ENCODE data around the gene EPRS1.
"Not testable (repeated sequence)": the region's sequence is repeated elsewhere in the genome, so short reads cannot be mapped to it uniquely, and the experiment has no call there.

EPRS1 gene

DNA sequence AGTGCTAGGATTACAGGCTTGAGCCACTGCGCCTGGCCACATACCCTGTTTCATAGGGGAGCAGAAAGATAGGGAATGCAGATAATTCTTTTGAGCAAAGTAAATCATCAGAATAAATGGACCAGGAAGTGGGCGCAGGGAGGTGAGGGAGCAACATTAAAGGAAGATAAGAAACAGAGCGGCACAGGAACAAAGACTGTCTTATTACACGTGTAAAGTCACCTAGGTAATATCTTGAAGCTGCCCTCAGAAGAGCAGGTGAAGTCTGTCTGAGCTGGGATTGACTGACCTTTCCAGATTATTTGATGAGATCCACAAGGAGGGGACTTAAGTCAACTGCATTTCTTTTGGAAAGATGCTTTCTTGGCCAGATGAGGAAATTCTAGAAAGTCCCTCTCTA, 7.7 kb downstream of the EPRS1 start:
- no peak for DNase-seq (ENCODE audit: low spot score)

DNA sequence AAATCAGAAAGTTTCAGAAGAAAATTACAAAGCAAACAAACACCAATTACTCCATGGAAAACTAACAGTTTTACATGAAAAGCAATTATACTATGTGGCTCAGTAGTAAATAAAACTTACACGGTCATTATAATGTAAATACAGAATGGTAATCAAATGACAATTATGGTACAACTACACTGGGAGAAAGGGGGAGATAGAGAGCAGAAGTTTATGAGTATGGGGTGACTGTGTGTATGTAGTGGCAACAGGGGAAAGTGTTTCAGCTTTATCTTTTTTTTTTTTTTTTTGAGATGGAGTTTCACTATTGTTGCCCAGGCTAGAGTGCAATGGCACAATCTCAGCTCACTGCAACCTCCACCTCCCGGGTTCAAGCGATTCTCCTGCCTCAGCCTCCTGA, 8.5 kb downstream of the EPRS1 start:
- DNase-seq (ENCODE audit: low spot score), result not testable (repeated sequence)

DNA sequence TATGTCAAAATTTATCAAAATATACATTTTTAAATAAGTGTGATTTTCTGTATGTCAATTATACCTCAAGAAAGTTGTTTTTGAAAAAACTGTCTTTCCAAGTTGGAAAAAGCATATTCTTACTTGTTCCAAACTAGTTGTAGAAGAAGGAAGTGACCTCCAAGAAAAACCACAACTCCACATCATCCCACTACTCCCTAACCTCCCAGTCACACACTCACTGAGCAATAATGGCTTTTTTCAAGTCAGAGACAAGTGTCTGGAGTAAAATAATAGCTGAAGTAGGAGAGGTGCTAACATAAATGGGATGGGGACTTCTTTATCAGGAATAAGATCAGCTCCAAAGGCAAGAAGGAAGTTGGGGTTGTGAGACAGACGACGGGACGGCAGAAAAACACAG, 13.4 kb downstream of the EPRS1 start:
- no peak for DNase-seq (ENCODE audit: low spot score)

DNA sequence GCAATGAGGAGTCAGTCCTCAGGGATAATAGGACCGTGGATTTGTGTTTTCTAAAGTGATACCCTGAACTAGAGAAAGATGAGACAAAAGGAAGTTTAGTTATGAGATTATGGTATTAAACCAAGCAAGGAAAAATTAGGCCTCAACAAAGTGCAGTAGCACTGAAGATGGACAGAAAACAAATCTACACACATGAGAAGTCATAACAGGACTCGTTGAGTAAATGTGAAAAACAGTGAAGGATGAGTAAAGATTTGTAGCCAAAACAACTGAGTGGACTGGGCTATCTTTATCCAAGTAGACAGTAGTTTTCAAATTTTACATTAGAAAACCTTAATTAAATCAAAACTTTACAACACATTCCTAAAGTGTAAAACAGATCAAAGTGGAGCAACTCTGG, 15.0 kb downstream of the EPRS1 start:
- no peak for DNase-seq (ENCODE audit: low spot score)

DNA sequence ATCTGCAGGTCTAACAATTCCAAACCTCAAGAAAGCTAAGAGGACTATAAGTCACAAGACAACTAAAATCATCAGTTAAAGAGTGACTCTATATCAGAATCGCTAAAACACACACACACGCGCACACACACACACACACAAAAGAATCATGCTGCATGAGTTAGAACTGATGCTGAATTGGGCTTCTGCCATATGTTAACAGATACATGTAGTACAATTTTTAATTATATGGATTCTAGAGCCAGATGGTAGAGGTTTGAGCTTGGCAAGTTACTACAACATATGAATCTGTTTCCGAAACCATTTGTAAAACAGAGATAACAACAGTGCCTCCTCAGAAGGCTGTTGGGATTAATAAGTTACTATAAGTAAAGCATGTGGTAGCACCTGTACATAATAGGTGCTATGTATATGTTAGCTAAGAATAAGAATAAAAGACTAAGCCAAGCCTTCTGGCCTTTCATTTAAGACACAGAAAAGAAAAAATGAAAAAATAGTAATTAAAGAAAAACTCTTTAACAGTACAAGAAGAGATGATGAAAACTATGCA, 17.9 kb downstream of the EPRS1 start:
- peak; percentile 18 for DNase-seq (ENCODE audit: low spot score)

DNA sequence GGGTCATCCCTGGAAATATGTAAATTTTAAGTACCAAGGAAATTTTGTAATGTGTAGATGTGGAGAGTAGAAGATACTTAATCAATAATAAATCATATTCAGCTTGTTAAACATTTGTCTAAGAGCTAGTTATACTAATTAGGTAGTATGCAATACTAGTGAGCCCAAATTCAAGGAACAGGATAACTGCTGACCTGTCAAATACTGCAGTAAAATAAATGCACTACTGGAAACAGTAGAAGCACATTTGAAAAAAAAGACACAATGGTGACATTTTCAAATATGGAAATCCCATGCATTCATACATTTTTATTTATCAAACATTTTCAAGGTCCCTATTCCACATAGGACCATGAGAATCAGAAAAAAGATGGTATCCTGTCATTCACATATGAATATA, 27.2 kb downstream of the EPRS1 start:
- DNase-seq (ENCODE audit: low spot score), result no peak

DNA sequence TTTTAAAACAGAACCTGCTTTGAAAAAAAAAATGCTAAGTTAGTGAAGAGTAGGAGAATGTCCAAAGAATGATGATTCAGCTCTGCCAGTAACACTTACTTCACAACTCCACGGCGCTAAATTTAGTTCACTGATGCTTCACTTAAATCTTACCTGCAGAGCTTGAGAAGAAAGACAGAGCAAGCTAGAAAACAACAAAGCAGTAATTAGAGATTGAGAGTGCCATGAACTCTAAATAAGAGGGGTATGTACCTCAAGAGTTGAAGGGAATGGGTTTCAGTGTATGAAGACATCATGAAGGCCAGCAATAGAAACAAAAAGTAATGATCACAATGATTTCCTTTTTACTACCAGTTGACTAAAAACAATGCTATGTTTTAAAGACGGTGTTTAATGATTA, 32.8 kb downstream of the EPRS1 start:
- DNase-seq (ENCODE audit: low spot score), result no peak

DNA sequence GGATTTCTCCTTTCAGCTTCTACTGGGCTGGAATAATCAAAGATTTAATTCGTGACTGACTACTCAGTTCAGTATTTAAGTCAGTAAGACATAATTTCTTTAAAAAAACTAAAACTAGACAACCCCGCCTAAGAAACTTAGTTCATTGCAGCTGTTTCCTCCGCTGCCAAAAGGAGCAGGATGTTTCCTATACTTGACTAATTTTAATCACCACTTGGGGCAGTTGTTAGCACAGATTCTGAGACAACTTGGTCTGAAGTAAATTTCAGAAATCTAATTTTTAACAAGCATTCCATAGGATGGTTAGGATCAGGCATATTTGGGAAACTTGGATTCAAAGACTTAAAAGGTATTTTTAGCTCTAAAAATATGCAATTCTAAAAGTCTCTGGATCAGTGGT, 34.0 kb downstream of the EPRS1 start:
- DNase-seq (ENCODE audit: low spot score), result no peak

DNA sequence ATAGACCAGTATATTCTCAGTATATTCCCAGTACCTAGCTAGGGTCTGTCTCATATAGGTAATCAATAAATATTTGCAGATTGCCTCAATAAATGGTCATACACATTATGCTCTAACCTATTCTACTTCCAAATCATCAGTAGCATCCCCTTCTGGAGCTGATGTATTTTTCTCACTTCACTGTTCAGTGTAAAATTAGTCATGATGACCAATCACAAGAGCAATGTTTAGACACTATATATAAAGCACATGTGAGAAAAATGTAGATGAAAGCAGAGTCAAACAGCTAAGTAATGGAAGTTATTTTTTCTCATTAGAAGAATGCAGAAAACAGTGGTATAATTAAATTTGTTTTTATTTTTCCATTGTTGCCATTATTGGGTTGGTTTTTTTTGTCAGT, 34.7 kb downstream of the EPRS1 start:
- no peak for DNase-seq (ENCODE audit: low spot score)

DNA sequence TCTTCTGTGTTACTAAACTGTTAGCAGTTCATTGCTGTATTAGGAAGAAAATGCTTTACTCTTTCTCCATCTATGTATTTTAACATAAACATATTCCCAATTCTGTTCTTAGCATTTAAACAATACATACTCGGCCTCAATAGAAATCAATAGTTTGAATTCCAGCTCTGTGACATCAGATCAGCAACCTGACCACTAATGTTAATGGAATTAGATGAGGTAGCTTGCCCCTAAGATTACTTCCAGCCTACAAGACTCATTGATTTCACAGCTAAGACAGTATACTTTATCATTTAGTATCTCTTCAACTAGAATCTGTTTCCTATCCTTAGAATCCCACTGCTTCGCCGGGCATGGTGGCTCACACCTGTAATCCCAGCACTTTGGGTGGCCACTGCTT, 38.9 kb downstream of the EPRS1 start:
- DNase-seq (ENCODE audit: low spot score), result no peak

DNA sequence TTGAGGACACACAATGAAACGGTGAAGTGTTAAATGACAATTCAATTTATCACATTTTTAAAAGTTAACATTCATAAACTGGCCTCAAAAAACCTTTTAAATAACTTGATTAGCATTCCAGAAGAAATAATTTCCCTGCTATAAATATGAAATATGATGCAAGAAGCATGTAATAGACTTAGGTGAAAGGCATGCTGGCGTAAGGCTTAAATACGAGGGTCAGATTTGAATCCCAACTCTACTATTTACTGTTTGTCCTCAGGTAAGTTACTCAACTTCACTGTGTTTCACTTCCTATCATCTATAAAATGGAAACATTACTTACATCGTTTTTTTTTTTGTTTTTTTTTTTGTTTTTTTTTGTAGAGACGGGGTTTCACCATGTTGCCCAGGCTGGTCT, 40.8 kb downstream of the EPRS1 start:
- DNase-seq (ENCODE audit: low spot score), result no peak

DNA sequence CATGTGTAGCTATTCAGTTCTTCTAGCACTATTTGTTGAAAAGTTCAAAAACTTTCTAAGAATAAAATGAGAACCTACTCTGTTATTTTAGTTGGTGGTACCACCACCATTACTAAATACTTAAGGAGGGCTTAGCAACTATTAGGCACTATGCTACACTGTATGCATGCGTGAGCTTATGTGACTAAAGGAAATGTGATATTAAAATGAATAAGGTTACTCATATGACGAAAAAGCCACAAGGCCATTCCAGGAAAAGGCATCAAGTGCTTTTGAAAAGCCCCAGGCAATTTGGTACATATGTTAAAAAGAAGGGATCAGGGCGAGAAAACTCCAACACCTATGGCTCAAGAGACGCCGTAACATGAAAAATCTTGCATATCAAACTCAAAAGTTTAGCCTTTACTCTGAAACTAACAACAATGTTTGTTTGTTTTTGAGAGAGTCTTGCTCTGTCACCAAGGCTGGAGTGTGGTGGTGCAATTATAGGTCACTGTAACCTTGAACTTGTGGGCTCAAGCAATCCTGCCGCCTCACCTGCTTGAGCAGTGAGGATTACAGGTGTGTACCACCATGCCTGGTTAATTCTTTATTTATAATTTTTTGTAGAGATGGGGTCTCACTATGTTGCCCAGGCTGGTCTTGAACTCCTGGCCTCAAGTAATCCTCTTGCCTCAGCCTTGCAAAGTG, 42.5 kb downstream of the EPRS1 start:
- DNase-seq (ENCODE audit: low spot score), result no peak

DNA sequence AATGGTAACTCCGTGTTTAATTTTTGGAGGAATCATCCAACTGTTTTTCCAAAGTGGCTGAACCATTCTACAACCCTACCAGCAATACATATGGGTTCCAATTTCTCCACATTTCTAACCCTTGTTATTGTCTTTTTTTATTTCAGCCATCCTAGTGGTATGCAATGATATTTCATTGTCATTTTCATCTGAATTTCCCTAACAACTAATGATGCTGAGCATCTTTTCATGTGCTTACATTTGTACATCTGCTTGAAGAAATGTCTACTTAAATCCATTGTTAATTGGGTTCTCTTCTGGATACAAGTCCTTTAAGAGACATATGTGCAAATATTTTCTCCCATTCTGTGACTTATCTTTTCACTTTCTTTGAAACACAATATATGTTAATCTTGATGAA, 43.3 kb downstream of the EPRS1 start:
- no peak for DNase-seq (ENCODE audit: low spot score)

DNA sequence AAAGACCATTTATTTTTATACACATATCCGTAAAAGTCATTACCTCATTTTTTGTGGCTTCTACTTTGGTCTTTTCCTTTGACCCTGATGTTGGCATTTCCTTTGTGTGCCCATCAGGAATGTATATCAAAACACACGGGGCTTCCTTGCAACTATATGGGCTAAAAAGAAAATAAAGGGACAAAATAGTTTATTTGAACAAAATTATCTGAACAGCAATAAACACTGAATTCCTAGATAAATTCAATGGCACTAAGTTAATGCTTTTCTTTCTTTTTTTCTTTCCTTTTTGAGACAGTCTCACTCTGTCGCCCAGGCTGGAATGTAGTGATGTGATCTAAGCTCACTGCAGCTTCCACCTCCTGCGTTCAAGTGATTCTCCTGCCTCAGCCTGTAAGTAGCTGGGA, 45.2 kb downstream of the EPRS1 start:
- no peak for DNase-seq (ENCODE audit: low spot score)

DNA sequence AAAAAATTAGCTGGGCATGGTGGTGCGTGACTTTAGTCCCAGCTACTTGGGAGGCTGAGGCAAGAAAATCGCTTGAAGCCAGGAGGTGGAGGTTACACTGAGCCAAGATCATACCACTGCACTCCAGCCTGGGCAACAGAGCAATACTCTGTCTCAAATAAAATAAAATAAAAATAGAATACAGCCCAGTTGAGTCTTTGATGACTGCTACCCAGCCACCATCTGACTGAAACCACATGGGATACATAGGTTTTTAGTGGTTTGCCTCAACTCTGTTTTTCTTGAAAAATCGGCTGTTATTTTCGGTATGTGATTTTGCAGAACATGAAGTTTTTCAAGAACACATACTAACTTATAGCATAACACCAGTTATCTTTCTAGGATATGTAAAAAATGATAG, 46.5 kb downstream of the EPRS1 start:
- no peak for DNase-seq (ENCODE audit: low spot score)

Measured in cerebellar cortex (tissue), 1 donor.